HG03135 (cell line): Measurements from ENCODE around the gene FIBP.

ENCODE experiments used
- ATAC-seq: cut with Tn5 transposase; IDR thresholded peaks from one replicate; pipeline ENCODE4 v1.9.1; 2021; ENCODE audit warnings: mild to moderate bottlenecking, moderate library complexity; ENCODE audit not compliant: unreplicated experiment

Gene FIBP

DNA sequence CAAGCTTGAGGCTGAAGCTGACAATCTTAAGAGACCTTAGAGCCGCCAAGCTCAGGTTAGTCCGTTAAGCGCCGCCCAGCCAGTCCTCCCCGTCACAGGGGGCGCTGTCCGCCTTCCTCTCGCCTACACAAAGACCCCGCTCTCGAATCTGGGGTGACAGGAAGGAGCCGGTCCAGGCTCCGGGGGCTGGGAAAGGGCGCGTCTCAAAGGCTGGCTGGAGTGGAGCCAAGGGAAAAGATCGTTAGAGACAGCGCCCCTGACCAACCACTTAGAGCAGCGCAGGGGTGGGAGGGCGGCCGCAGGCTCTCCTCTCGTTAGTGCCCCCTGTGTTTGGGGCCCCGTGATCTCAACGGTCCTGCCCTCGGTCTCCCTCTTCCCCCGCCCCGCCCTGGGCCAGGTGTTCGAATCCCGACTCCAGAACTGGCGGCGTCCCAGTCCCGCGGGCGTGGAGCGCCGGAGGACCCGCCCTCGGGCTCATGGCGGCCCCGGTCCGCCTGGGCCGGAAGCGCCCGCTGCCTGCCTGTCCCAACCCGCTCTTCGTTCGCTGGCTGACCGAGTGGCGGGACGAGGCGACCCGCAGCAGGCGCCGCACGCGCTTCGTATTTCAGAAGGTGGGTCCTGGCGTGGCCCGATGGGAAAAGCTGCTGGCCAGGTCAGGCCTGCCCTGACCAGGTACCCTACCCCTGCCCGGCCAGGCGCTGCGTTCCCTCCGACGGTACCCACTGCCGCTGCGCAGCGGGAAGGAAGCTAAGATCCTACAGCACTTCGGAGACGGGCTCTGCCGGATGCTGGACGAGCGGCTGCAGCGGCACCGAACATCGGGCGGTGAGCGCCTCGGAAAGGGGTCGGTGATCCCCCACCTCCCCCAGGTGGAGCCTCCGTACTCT is 27.8 kb downstream of the FIBP start, which contains the start of gene MUS81:
TSS of gene MUS81 (plus strand) at position 156 of the 887 bp plus-strand sequence. CDS start at position 477, 321 bp downstream.
- ATAC-seq, result peak; percentile 27

- ATAC-seq, result no peak
These were observed 28.4 kb downstream of the FIBP start for GRCh38 chr11:65859812-65860277.

DNA sequence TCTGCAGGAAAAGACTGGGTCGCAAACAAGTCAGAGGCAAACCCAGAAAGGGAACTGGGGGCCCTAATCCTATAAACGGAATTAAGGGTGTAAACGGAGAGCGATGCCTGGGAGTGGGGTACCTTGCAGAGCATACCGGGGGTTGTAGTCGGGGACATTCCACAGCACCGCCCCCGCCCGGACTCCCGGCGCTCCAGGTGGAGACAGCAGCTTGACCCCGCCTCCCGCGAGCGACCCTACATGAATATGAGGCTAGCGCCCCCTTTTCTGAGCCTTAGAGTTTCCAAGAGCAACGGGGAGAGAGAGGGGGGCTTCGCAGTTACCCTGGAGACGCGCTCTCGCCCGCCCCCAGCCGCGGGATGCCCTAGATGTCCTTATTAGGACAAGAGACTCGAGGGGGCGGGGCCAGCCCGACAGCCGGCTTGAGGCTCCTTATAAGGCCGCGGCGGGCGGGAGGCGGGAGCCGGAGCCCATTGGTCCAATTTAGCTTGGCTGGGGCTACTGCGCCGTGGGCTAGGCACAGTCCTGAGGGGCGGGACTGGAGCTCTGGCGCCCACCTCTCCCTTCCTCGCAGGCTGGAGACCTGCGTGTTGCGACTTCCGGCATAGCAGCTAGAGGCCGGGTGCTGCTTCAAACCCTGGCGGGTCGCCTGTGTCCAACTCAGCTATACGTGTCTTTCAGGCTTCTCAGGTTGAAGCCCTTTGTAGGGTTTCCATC is 29.0 kb downstream of the FIBP start:
- ATAC-seq, result peak; percentile 52

DNA sequence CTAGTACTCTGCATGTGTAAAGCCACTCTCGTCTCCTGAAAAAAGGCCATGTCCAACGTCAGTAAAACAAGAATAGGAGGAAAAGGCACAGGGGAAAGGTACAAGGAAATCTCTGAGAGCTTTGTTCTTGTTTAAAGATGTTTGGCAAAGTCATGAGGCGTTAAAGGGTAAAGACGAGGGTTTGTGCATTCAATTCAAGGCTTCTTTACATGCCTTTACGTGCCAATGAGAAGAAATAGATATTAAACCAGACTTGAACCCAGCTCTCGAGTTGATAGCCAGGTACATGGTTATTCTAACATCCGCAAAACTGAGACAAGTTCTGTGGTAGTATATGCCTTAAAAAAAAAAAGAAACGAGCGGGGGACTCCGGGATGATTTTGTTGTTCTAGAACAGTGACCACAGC is 29.6 kb downstream of the FIBP start:
- ATAC-seq, result no peak

DNA sequence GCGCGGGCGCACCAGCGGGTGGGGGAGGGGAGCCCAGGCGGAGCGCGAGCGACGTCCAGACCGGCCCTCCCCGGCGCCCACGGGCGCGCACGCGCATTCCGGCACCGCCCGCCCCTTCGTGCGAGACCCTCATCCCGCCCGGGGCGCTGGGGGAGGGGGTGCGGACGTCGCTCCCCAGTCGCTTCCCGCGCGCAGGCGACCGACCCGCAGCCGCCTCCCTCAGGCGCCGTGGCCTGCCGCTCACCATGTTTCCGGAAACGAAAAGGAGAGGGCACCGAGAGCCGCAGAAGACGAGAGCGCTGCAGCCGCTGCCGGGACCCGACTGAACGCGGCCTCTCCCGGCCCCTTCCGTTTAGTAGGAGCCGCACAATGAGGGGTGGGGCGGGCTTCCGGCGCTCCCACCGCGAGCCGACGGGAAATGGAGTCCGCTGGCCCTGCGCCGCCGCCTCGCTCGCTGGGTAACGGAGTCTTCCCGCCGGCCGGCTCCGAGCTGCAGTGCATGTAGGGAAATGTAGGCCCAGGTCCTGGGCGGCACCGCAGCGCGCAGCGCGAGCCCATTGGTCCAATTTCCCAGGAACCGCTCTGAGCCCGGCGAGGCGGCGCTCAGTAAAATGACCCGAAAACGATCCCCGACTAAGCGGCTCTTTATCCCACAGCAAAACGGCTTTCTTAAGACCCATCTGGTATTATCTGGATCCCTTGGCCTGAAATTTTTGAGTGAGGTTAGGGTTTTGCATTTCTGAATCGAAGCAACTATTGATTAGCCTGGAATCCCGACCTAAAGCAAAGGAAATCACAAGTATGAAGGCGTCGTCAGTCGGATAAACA is 30.2 kb downstream of the FIBP start, which contains the start of gene CFL1:
TSS of gene CFL1 (minus strand) at position 328 of the 828 bp plus-strand sequence. CDS start at position 247, 81 bp downstream.
- ATAC-seq, result peak; percentile 49

DNA sequence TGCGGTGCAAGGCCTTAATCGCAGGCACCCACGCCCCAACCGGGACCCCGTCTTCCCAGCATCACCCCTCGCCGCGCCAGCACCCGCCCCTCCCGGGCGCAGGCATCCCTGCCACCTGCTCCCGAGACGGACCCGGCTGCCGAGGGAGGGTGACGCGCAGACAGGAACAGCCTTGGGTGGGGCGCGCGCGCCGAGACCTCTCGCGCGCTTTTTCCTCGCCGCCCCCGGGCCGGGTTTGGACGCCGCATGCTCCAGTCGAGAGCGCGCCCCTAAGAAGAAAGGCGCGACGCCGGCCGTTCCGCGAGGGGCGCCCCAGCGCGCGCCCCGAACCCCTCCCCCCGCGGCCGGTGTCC is 30.8 kb downstream of the FIBP start:
- ATAC-seq, result peak; percentile 1

DNA sequence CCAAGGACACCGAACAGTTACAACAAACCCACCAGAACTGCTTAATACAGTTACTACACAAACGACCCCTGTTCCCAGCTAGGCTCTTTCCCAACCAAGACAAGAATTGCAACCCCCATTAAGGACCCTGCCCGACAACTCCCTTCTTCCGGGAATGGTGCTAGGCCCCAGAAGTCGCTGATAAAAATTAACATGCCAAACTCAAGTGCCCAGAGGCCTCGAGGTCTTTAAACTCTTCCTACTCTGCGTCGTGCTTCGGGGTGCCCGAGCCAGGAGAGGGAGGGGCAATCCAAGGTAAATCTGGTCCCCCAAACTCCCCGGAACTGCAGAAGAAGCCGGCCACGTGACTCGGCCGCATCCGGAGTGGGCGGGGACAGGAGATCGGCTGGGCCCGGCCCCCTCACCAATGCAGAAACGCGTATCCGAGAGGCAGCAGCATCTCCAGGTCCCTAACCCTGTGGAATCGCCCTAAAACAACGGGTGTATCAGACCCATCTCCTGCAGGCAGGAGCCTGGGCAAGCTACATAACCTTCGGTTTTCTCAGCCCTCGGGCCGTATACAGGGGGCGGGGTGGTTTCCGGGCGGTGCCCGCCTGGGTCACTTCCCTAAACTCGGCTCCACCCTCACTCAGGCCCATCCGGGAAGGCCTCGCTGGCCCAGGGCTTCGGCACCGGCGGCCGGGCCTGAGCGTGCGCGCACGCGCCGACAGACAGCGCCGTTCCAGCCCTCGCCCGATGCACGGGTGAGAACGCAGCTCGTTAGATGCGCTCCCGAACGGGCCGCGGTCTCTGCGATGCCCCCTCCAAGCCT is 31.4 kb downstream of the FIBP start:
- no peak for ATAC-seq

DNA sequence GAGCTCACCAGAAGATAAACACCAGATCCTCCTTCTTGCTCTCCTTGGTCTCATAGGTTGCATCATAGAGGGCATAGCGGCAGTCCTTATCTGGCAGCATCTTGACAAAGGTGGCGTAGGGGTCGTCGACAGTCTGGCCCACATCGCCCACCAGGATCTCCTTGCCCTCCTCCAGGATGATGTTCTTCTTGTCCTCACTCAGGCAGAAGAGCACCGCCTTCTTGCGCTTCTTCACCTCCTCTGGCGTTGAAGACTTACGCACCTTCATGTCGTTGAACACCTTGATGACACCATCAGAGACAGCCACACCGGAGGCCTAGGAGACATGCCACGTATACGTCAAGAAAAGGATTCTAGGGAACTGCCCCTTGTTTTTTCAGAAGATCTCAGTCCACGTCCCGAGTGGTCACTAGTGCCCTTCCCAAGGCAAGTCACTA is 32.3 kb downstream of the FIBP start:
- ATAC-seq, result no peak

GRCh38 chr11:65854852-65855837 is 33.1 kb downstream of the FIBP start:
- no peak for ATAC-seq

DNA sequence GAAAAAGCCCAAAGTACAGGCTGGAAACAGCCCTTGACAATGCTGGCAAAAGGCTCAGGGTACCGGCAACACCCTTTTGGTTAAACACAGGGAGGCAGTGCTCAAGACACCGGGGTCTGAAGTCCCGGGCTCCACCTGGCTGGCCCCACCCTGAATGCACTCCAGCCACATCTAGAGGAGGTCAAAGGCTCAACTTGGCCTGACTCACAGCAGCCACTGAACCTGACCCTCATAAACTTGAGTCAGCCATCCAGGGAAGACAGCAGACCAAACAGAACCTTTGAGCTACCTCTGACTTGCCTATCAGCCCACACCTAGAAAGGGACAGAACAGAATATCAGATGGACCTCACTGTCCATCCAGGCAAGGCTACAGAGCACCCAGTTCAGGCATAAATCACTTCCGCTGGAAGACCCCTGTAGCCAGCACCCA is 34.1 kb downstream of the FIBP start:
- no peak for ATAC-seq

DNA sequence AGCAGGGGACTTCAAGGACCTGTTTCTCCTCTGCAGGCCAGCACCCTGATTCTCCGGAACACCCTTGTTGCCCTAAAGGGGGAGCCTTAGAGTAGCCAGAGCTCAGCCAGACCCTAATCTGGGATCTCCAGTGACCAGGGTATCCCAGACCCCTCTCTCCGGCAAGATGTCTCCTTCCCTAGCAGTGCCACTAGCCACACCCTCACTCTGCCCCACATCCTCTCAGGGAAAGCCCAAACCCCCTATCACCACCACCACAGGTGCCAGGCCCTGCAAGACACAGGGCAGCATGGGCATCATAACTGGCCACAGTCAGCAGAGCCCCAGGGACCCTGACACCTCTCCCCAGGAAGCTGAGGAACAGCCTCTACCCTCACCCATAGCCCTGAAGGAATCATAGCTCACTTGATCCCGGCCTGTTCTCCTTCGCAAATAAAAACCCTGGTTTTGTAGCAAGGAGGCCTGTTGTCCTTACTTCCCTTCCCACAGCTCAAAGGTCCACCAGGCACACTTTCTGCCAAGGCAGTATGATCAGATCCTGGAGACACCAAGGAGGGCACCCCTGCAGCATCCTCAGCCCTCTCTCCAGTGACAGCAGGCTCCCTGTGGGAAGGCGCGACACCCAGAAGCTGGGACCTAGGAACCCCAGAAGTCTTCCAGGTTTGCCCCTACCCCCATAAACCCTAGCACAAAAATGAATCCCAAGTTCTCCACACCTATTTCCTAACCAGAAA is 34.9 kb downstream of the FIBP start:
- no peak for ATAC-seq

- no peak for ATAC-seq
These were observed 35.6 kb downstream of the FIBP start for GRCh38 chr11:65852508-65853245.

DNA sequence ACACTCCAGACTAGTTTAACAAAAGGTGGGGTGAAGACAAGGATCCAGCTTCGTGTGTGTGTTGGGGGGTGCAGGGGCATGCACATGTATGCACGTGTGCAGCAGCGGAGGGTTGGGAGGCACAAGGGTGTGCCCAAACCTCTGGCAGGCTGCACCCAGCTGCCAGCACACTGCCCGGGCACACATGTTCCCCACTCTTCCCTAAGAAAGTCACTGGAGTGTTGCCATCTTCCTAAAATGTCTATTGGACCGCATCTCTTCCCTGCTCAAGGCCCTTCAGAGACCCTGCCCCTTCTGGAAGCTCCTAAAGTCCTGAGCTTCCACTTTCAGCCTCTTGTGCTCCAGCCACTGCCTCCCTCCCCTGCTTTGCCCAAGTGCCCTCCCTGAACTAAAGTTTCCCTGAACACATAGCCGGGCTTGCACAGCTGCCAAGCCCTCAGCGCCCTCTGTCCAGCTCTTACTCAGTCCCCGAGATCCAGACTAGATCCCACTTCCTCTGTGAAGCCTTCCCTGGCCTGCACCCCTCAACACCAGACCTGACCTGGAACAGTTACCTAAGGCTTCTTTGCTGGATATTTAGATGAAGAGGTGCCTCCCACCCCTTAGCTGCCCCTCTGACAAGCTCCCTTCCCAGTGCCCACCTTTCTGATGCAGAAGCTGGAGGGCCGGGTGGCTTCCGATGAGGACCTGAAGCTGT is 36.3 kb downstream of the FIBP start:
- no peak for ATAC-seq

DNA sequence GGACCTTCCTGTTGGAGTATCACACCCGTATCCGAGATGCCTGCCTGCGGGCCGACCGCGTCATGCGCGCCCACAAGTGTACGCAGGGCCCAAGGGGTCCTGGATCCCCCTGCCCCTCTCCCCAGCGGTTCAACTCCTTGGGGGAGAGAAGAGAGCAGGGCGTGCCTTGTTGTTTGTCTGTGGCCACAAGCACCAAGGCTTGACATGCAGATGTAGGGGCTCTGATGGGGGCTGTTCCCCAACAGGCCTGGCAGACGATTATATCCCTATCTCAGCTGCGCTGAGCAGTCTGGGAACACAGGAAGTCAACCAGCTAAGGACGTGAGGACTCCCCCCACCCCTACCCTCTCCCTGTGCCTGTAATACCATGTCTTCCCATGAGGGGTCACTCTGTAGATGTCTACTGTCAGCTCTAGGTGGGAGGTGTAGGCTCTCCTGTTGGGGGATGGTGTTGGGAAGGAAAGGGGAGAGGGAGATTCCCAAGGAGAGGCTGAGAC is 37.1 kb downstream of the FIBP start:
- ATAC-seq, result no peak

DNA sequence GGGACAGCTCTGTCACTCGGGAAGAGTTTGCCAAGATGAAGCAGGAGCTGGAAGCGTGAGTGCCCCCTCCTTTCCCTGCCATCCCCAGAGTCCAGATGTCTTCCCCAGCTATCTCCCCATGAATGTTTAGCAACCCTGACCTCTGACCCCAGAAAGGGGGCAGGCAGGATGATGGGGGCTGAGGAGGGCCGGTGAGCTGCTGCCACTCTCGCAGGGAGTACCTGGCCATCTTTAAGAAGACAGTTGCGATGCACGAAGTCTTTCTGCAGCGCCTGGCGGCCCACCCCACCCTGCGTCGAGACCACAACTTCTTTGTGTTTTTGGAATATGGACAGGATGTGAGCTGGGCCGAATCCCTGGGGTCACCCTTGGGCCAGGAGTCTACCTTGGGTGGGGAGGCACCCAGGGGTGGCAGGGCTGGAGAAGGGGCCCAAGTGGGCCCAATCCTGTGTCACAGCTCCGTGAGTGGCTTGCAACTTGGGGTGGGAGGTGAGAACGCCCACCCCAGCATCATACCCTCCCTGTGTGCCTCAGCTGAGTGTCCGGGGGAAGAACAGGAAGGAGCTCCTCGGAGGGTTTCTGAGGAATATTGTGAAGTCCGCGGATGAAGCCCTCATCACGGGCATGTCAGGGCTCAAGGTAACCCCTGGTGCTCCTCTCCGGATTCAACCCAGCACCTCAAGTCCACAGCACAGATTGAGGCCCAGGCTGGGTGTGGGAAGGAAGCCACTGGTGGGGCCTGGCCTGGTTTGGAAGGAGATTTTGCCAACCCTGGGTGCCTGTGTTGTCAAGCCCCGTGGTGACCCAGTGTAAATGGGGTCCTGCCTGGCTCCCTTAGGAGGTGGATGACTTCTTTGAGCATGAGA is 37.8 kb downstream of the FIBP start:
- ATAC-seq, result no peak

DNA sequence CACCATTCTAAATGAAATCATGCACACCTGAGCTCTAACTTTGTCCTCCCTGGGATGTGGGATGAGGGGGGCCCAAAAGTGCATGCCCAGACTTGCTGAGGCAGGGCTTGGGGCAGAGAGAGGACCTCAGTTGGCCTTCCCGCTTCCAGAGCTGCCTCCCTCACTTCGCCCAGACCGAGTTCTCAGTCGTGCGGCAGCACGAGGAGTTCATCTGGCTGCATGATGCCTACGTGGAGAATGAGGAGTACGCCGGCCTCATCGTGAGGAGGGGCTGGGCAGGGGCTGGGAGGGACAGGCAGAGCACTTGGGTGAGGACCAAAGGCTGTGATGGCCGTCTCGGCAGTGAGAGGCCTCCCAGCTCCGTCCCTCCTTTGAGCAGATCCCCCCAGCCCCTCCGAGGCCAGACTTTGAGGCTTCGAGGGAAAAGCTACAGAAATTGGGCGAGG is 38.5 kb downstream of the FIBP start:
- ATAC-seq, result no peak
